GM12872 (cell line): ENCODE measurements around the gene TACO1.

ENCODE experiments used
- CTCF ChIP-seq: IDR thresholded peaks from 3 replicates; pipeline ENCODE4 v1.5.1; 2011; ENCODE audit warnings: low read depth, mild to moderate bottlenecking, low read length, moderate library complexity; ENCODE audit not compliant: insufficient read depth

Gene TACO1

GRCh38 chr17:63579633-63580032 is 21.1 kb upstream of the TACO1 start:
- TF ChIP-seq CTCF, result no peak

GRCh38 chr17:63587770-63588169 is 12.9 kb upstream of the TACO1 start:
- TF ChIP-seq CTCF, result no peak

GRCh38 chr17:63588797-63589196 is 11.9 kb upstream of the TACO1 start:
- no peak for TF ChIP-seq CTCF

GRCh38 chr17:63589646-63590045 is 11.0 kb upstream of the TACO1 start:
- TF ChIP-seq CTCF, result no peak

GRCh38 chr17:63592797-63593196 is 7.9 kb upstream of the TACO1 start:
- no peak for TF ChIP-seq CTCF

GRCh38 chr17:63595132-63595531 is 5.6 kb upstream of the TACO1 start:
- no peak for TF ChIP-seq CTCF

- no peak for TF ChIP-seq CTCF
Measured at GRCh38 chr17:63596856-63597586, 3.7 kb upstream of the TACO1 start.
